Muscle of arm (tissue), 12 donors: ENCODE measurements around the gene GRIK4. TPM values are rescaled to one million over a fixed set of nuclear protein-coding genes. Genes with fewer than 3 reads are reported as not detected.
A peak's percentile ranks its signal among the peaks of the same experiment; 100 is the strongest.

Experiments
- DNase-seq: peaks from one replicate; pipeline ENCODE4 v3.0.0-alpha.2; 2013
- polyA plus RNA-seq, 12 donors: library from polyadenylated mRNA; unstranded; fragments of 120-200 nt; gene quantifications; one replicate each; pipeline ENCODE4 v1.2.1, GENCODE V29; 2013; ENCODE audit not compliant: insufficient read length in 12 of 12

GRIK4 gene
- polyA plus RNA-seq, 12 donors: 0.21 to 2.0 (median 0.42) TPM; not detected in 2

GRCh38 chr11:120666121-120666639, 154.6 kb downstream of the GRIK4 start:
- no peak for DNase-seq

GRCh38 chr11:120667281-120667680, 155.7 kb downstream of the GRIK4 start:
- no peak for DNase-seq

GRCh38 chr11:120667934-120668333, 156.4 kb downstream of the GRIK4 start:
- DNase-seq: no peak

- no peak for DNase-seq
These were observed 157.0 kb downstream of the GRIK4 start for GRCh38 chr11:120668537-120668936.

GRCh38 chr11:120674542-120674941, 163.0 kb downstream of the GRIK4 start:
- peak; percentile 7 for DNase-seq

- no peak for DNase-seq
These were observed 163.6 kb downstream of the GRIK4 start for GRCh38 chr11:120675171-120675570.

- no peak for DNase-seq
These were observed 165.4 kb downstream of the GRIK4 start for GRCh38 chr11:120676991-120677390.

- no peak for DNase-seq
These were observed 168.8 kb downstream of the GRIK4 start for GRCh38 chr11:120680322-120680721.

GRCh38 chr11:120681434-120682331, 170.1 kb downstream of the GRIK4 start:
- no peak for DNase-seq

- no peak for DNase-seq
These were observed 170.7 kb downstream of the GRIK4 start for GRCh38 chr11:120682332-120682649.

GRCh38 chr11:120682866-120683265, 171.3 kb downstream of the GRIK4 start:
- no peak for DNase-seq

GRCh38 chr11:120686516-120686915, 175.0 kb downstream of the GRIK4 start:
- no peak for DNase-seq

GRCh38 chr11:120688163-120688562, 176.6 kb downstream of the GRIK4 start:
- DNase-seq: no peak

- DNase-seq: no peak
These were observed 178.2 kb downstream of the GRIK4 start for GRCh38 chr11:120689596-120690275.

- DNase-seq: no peak
These were observed 178.9 kb downstream of the GRIK4 start for GRCh38 chr11:120690406-120690805.

GRCh38 chr11:120694726-120695125, 183.2 kb downstream of the GRIK4 start:
- DNase-seq: no peak

- no peak for DNase-seq
These were observed 183.9 kb downstream of the GRIK4 start for GRCh38 chr11:120695426-120695825.

- DNase-seq: no peak
These were observed 184.4 kb downstream of the GRIK4 start for GRCh38 chr11:120695939-120696338.

GRCh38 chr11:120696597-120697218, 185.2 kb downstream of the GRIK4 start:
- no peak for DNase-seq

- no peak for DNase-seq
These were observed 187.4 kb downstream of the GRIK4 start for GRCh38 chr11:120698918-120699317.

GRCh38 chr11:120702656-120703055, 191.1 kb downstream of the GRIK4 start:
- no peak for DNase-seq

GRCh38 chr11:120703358-120704152, 192.0 kb downstream of the GRIK4 start:
- DNase-seq: no peak
